ENCODE measurements around the gene HPCA. TPM values are rescaled to one million over a fixed set of nuclear protein-coding genes. Genes with fewer than 3 reads are reported as not detected.

HPCA gene
- total and polyA plus RNA-seq, 10 donors: 0.29 to 0.33 (median 0.32) TPM; not detected in 7

DNA sequence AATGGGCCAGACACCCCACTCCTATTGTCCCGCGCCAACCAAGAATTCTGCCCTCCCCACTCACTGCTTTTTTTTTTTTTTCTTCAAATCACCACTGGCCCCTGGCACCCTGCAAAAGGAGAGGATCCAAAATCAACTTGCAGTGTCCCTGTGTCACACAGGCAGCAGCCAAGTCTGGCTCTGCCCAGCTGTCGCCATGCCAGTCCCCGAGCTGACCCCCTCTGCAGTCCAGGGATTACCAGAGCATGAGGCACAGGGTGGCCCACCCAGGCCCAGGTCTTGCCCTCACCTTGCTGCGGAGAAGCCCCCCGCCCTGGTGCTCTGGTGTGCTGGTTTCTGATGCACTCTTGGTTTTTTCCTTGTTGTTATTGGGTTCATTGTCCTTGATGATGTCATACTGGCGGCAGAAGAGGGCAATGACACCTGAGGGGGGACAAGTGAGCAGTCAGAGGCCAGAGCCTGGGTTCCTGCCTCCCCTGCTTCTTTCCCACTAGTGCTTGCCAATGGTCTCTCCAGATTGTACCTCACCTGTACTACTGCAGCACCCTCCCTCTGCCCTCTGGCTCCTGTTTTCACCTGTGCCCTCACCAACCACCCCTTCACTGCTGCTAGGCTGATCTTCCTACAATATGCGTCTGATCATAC lies 21.8 kb upstream of the HPCA start:
- Histone ChIP-seq H3K4me3 (no peak overlapping the region), H3K9me3 (no peaks in the 10 kb centered on the region), H3K27ac (no peak overlapping the region), H3K4me1 (peaks cover 0 to 14% (median 5%) of the 10 kb centered on the region in 6 donors), H3K36me3 (peaks cover 0 to 68% (median 10%) of the 10 kb centered on the region in 6 donors), H3K27me3 (replicated peaks in 1 of 7) (peaks cover 0 to 6% (median 0%) of the 10 kb centered on the region in 7 donors)
- TF ChIP-seq POLR2A (IDR thresholded peaks at IDR 0.05) (no peak), POLR2AphosphoS5 (IDR thresholded peaks at IDR 0.05) (no peak)
- TF ChIP-seq, protein P1, sequence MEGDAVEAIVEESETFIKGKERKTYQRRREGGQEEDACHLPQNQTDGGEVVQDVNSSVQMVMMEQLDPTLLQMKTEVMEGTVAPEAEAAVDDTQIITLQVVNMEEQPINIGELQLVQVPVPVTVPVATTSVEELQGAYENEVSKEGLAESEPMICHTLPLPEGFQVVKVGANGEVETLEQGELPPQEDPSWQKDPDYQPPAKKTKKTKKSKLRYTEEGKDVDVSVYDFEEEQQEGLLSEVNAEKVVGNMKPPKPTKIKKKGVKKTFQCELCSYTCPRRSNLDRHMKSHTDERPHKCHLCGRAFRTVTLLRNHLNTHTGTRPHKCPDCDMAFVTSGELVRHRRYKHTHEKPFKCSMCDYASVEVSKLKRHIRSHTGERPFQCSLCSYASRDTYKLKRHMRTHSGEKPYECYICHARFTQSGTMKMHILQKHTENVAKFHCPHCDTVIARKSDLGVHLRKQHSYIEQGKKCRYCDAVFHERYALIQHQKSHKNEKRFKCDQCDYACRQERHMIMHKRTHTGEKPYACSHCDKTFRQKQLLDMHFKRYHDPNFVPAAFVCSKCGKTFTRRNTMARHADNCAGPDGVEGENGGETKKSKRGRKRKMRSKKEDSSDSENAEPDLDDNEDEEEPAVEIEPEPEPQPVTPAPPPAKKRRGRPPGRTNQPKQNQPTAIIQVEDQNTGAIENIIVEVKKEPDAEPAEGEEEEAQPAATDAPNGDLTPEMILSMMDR (IDR thresholded peaks at IDR 0.05 in 8 of 11, conservative IDR thresholded peaks at IDR 0.05 in 3 of 11): no peak
- intact Hi-C loops (cut with DNase I; ENCODE audit: low total_unique reads): no loop called here
- 91 to 99% (median 98%) methylated on average over 8 of the region's 8 CpGs for WGBS, 5 donors
- DNase-seq: no peak

DNA sequence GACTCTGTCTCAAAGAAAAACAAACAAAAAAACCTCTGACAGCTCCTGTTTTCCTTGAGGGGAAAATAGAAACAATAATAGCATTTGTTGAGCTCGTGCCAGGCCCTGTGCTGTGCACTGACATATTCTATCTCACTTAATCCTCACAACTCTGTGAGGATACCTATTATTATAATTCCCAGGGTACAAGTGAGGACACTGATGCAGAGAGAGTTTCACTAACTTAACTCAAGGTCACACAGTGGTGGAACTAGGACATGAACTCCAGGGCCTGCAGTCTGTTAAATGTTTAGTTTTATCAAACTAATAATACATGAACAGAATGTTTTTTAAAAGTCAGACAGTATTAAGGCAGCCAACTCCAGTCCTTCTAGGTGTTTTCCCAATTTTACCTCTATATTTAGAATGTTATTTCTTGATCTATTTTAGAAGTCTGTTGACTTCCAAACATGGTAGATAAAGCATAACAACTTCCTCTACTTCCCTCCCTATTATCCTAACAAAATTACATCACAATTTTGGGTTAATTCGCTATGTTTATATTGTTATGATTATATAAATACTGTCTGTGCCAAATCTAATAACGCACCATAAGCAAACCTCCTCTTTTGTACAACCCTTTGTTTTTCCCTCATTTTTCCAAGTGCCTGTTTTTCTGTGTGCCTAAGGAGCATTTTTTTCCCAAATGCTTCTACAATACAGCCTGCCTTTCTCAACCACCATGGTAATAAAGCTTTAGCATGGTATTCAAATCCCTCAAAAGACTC lies 20.5 kb upstream of the HPCA start:
- Histone ChIP-seq H3K4me1 (peaks cover 3 to 22% (median 13%) of the 10 kb centered on the region in 6 donors), H3K4me3 (no peak overlapping the region), H3K9me3 (no peaks in the 10 kb centered on the region), H3K36me3 (peaks cover 0 to 55% (median 8%) of the 10 kb centered on the region in 6 donors), H3K27ac (no peak overlapping the region), H3K27me3 (replicated peaks in 1 of 7) (peaks cover 0 to 17% (median 10%) of the 10 kb centered on the region in 7 donors)
- TF ChIP-seq, protein P1 (IDR thresholded peaks at IDR 0.05 in 8 of 11, conservative IDR thresholded peaks at IDR 0.05 in 3 of 11): no peak
- TF ChIP-seq POLR2AphosphoS5 (IDR thresholded peaks at IDR 0.05) (no peak), POLR2A (IDR thresholded peaks at IDR 0.05) (no peak)
- no peak for DNase-seq
- WGBS, 5 donors: 83 to 93% (median 91%) methylated on average over 3 of the region's 3 CpGs
- intact Hi-C loops (cut with DNase I; ENCODE audit: low total_unique reads): no loop called here

DNA sequence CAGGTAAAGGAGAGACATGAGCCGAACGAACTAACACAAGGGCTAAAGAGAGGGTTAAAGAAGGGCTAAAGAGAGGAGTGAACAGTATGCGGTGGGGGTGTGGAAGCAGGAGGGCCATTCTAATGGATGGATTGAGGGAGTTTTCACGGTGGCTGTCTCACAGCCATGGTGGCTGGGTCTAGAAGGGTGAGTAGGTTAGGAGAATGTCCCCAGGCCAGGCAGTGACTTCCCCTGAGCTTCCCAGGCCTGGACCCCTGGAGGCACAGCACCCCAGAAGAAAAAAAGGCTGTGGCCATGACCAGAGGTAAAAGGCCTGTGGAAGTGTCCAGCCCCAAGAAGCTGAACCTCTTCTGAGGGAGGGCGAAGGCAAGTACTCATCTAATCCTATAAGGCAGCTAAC lies 19.1 kb upstream of the HPCA start:
- peaks cover 0 to 30% (median 19%) of the 10 kb centered on the region in 7 donors for H3K27me3 ChIP-seq (replicated peaks in 1 of 7)
- H3K36me3 ChIP-seq: peaks cover 0 to 44% (median 8%) of the 10 kb centered on the region in 6 donors
- WGBS, 5 donors: 89 to 96% (median 93%) methylated on average over 5 of the region's 5 CpGs
- H3K4me1 ChIP-seq: peaks cover 3 to 26% (median 19%) of the 10 kb centered on the region in 6 donors
- no peak overlapping the region for H3K27ac ChIP-seq
- DNase-seq: no peak
- TF ChIP-seq, protein P1 (IDR thresholded peaks at IDR 0.05 in 8 of 11, conservative IDR thresholded peaks at IDR 0.05 in 3 of 11): no peak
- TF ChIP-seq POLR2AphosphoS5 (IDR thresholded peaks at IDR 0.05) (no peak), POLR2A (IDR thresholded peaks at IDR 0.05) (no peak)
- no peak overlapping the region for H3K4me3 ChIP-seq
- no peaks in the 10 kb centered on the region for H3K9me3 ChIP-seq
- intact Hi-C loops (cut with DNase I; ENCODE audit: low total_unique reads): no loop called here

DNA sequence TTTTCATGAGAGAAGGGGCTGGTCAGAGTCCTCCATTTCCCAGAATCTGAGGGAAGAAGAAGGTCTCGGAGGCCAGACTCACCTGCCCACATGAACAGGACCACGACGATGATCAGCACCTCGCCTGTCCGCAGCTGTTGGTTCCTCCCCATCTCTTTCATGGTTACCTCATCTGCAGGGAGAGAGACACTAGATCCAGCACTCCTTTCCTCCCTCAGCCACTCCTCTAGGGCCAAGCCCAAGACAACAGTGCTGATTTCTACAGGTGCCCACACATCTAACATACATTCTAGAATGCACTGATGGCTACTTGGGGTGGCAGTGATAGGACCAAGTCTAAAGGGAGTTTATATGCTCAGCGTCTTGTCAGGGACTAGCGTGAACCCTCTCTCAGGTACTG lies 18.6 kb upstream of the HPCA start:
- H3K36me3 ChIP-seq: peaks cover 0 to 39% (median 6%) of the 10 kb centered on the region in 6 donors
- DNase-seq: no peak
- H3K27me3 ChIP-seq (replicated peaks in 1 of 7): peaks cover 0 to 36% (median 24%) of the 10 kb centered on the region in 7 donors
- no peaks in the 10 kb centered on the region for H3K9me3 ChIP-seq
- peaks cover 3 to 27% (median 22%) of the 10 kb centered on the region in 6 donors for H3K4me1 ChIP-seq
- no peak overlapping the region for H3K4me3 ChIP-seq
- WGBS, 5 donors: 93 to 99% (median 96%) methylated on average over 7 of the region's 7 CpGs
- intact Hi-C loops (cut with DNase I; ENCODE audit: low total_unique reads): no loop called here
- no peak overlapping the region for H3K27ac ChIP-seq
- TF ChIP-seq POLR2AphosphoS5 (IDR thresholded peaks at IDR 0.05): no peak
